ENCODE results near the gene REEP3.

DNA sequence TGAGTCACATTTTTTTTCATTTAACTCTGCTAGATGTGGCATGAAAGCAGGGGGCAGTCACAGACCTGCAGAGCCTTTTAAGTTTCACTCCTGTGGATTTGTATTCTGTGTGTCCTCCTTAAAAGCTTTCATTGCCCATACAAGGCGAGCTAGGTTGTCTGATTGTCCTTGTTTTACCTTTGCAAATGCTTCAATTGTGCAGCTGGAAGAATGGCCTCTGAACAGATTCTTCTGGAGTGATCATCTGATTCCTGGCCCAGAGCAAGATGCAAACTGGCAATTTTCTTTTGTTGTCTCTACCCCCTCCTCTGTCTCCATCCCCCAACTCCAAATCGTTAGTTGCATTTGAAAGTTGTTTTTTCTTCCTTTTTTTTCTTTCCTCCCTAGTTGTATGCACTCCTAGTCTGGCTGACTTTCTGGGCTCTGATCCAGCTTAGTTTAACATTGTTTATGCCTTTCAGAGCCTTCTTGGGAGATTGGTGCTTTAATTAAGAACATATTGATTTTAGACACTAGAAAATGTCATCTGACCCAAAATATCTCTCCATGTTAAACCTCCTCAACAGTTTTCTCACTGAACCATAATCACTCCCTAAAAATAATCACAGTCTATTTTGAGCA lies 150.2 kb downstream of the REEP3 start:
- TF ChIP-seq, protein P1, sequence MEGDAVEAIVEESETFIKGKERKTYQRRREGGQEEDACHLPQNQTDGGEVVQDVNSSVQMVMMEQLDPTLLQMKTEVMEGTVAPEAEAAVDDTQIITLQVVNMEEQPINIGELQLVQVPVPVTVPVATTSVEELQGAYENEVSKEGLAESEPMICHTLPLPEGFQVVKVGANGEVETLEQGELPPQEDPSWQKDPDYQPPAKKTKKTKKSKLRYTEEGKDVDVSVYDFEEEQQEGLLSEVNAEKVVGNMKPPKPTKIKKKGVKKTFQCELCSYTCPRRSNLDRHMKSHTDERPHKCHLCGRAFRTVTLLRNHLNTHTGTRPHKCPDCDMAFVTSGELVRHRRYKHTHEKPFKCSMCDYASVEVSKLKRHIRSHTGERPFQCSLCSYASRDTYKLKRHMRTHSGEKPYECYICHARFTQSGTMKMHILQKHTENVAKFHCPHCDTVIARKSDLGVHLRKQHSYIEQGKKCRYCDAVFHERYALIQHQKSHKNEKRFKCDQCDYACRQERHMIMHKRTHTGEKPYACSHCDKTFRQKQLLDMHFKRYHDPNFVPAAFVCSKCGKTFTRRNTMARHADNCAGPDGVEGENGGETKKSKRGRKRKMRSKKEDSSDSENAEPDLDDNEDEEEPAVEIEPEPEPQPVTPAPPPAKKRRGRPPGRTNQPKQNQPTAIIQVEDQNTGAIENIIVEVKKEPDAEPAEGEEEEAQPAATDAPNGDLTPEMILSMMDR (conservative IDR thresholded peaks at IDR 0.05; ENCODE audit: low read length) = no peak
- no peak for TF ChIP-seq EZH2phosphoT487 (IDR thresholded peaks at IDR 0.05; ENCODE audit: borderline replicate concordance)

Data from Loucy (cell line).